ENCODE measurements around the gene BCAS3. TPM values are rescaled to one million over a fixed set of nuclear protein-coding genes. Genes with fewer than 3 reads are reported as not detected.

BCAS3 gene
- total RNA-seq, 4 donors from 2014 or later: 42.1 to 84.7 (median 54.1) TPM

DNA sequence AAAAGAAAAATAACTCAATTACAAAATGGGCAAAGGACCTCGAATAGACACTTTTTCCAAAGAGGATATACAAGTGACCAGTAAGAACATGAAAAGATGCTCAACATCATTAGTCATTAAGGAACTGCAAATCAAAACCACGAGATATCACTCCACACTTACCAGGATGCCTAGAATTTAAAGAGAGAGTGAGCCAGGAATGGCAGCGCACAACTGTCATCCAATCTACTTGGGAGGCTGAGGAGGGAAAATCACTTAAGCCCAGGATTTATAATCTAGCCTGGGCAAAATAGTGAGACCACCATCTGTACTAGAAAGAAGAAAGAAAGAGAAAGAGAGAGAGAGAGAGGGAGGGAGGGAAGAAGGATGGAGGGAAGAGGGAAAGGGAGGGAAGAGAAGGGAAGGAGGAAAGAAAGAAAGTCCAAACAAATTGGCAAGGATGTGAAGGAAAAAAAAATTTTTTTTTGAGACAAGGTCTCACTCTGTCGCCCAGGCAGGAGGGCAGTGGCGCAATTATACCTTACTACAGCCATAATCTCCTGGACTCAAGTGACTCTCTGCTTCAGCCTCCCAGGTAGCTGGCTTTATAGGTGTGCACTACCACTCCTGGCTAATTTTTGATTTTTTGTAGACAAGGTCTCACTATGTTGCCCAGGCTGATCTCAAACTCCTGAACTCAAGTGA, 744.6 kb downstream of the BCAS3 start:
- TF ChIP-seq POLR2A (IDR thresholded peaks at IDR 0.05) (no peak), CTCF (IDR thresholded peaks at IDR 0.05) (no peak)
- DNase-seq (ENCODE audit: low spot score in 2 of 2): no peak
- intact Hi-C loops (cut with DNase I; ENCODE audit: low total_unique reads): no loop called here
- 62 to 68% methylated on average over 5 of the region's 5 CpGs for WGBS, 2 donors
- H3K4me3 ChIP-seq (ENCODE audit: low read depth, poor library complexity, severe bottlenecking): no peak overlapping the region

DNA sequence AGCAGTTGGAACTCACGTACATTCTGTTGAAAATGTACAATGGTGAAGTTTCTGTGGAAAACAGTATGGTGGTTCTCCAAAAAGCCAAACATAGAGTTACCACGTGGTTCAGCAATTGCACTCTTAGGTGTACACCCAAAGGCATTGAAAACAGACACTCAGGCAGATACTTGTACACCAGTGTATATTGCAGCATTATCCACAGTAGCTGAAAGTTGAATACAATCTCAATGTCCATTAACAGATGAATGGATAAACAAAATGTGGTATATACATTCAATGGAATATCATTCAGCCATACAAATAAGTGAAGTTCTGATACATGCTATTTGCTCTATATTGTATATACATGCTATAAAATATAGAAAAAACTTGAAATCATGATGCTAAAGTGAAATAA, 745.2 kb downstream of the BCAS3 start:
- TF ChIP-seq POLR2A (IDR thresholded peaks at IDR 0.05): no peak
- no peak for TF ChIP-seq CTCF (IDR thresholded peaks at IDR 0.05)
- intact Hi-C loops (cut with DNase I; ENCODE audit: low total_unique reads): no loop called here
- 41 to 54% methylated on average over 2 of the region's 2 CpGs for WGBS, 2 donors

DNA sequence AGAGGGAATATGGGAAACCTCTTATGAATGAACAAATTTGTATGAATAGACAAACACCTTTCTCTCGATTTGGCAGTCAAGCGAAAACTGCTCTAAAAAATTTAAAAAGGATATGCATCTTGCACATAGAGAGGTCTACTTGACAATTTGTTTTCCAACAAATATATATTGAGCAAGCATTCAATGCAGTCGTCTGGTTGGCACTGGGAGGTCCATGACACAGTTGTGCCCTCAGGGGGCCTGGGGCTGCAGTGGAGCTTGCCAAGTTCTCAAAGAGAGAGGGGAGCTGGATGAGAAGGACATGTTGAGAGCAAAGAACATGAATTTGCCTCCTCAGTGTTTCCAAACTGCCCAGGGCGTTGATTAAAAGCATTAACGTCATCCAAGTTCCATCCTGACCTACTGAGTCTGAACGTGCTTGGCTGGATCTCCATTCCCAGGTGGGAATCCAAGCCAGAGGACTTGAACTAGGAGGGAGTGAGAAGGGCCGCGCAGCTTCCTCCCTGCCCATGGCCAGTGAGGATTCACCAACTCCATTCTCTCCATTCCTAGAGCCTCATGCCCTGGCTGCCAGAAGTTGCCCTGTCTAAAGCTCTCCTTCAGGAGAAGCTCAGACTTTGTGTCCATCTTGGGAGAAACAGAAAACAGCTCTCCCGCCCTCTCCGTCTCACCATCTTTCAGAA, 746.5 kb downstream of the BCAS3 start:
- TF ChIP-seq POLR2A (IDR thresholded peaks at IDR 0.05) (no peak), CTCF (IDR thresholded peaks at IDR 0.05) (no peak)
- 64 to 70% methylated on average over 10 of the region's 10 CpGs for WGBS, 2 donors
- intact Hi-C loops (cut with DNase I; ENCODE audit: low total_unique reads): no loop called here
- H3K4me3 ChIP-seq (ENCODE audit: low read depth, poor library complexity, severe bottlenecking): no peak overlapping the region
- DNase-seq (ENCODE audit: low spot score in 2 of 2): no peak

More for the DNA sequence above, 745.2 kb downstream of the BCAS3 start:
- no peak for DNase-seq (ENCODE audit: low spot score in 2 of 2)
- H3K4me3 ChIP-seq (ENCODE audit: low read depth, poor library complexity, severe bottlenecking): no peak overlapping the region

DNA sequence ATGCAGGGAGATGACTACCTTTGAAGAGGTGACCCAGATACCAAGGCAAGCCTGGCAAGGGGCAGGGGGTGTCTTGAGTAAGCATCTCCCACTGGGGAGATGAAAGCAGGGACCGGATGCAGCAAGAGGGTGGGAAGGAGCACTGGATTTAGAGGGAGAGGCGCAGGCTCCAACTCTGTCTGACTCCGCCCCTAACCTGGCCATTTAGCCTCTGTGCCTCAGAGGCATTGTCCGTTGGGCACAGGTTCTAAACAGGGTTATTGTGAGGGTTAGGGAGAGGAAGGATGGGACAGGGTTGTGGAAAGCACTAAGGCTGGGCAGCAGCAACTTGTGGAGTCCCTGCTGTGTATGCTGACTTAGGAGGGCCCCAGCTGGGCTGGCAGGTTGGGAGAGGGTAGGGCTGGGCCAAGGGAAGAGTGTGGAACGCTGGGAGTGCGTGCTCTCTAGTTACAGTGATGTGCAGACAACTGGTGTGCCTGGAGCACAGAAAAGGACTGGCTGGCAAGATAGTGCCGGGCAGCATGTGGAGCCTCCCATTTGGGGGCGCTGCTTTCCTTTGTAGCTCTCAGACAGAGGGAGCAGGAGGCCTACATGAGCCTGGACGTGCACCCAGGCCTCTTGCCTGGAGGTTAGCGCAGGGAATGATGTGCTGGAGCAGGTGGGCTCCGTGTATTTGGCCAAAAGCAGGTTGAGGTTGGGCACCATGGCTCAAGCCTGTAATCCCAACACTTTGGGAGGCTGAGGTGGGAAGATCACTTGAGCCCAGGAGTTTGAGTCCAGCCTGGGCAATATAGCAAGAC, 748.2 kb downstream of the BCAS3 start:
- 60 to 63% methylated on average over 11 of the region's 11 CpGs for WGBS, 2 donors
- H3K4me3 ChIP-seq (ENCODE audit: low read depth, poor library complexity, severe bottlenecking): no peak overlapping the region
- DNase-seq (ENCODE audit: low spot score in 2 of 2): no peak
- intact Hi-C loops (cut with DNase I; ENCODE audit: low total_unique reads): no loop called here
- TF ChIP-seq POLR2A (IDR thresholded peaks at IDR 0.05) (no peak), CTCF (IDR thresholded peaks at IDR 0.05) (no peak)

- TF ChIP-seq CTCF (IDR thresholded peaks at IDR 0.05) (no peak), POLR2A (IDR thresholded peaks at IDR 0.05) (no peak)
- intact Hi-C loops (cut with DNase I; ENCODE audit: low total_unique reads): no loop called here
- WGBS, 2 donors: 86% methylated on average over 10 of the region's 10 CpGs
- H3K4me3 ChIP-seq (ENCODE audit: low read depth, poor library complexity, severe bottlenecking): no peak overlapping the region
- no peak for DNase-seq (ENCODE audit: low spot score in 2 of 2)
Observed at GRCh38 chr17:61426482-61427304, 749.0 kb downstream of the BCAS3 start.

Measured in lower leg skin (tissue), 4 donors.